ENCODE results near the gene ADGRD2. TPM values are rescaled to one million over a fixed set of nuclear protein-coding genes. Genes with fewer than 3 reads are reported as not detected.

ADGRD2 gene
- total and polyA plus RNA-seq, 2 of the 13 experiments (the other 11 are each of a cell fraction or from before 2014, with no cell fraction given), result not detected

- DNase-seq (ENCODE audit: low spot score), result no peak
- WGBS (ENCODE audit: low lambda C conversion rate), result 5% methylated on average over 4 of the region's 14 CpGs
- H2AFZ ChIP-seq (ENCODE audit: low read length), result no peak overlapping the region
These were observed 25.8 kb downstream of the ADGRD2 start for GRCh38 chr9:124475868-124476690.

GRCh38 chr9:124477211-124477647 is 27.0 kb downstream of the ADGRD2 start:
- intact Hi-C loops (cut with micrococcal nuclease; ENCODE audit: unreplicated experiment) (loop anchor here (5.0 kb wide), 1 partner anchor 60 kb away; no protein-coding TSS in a partner anchor), in situ Hi-C loops (cut with HindIII; ENCODE audit: extremely low pct_ligation_motif_present, low pct_unique_long_range_greater_than_20kb) (no loop called here)
- H4K20me1 ChIP-seq (ENCODE audit: insufficient read depth, low read length), result no peaks in the 10 kb centered on the region
- FAIRE-seq (no peak), ATAC-seq (no peak), DNase-seq (ENCODE audit: low spot score) (no peak)
- no TSS peak for BruUV-seq (replicated peaks)
- no peak overlapping the region for H3K9ac ChIP-seq (ENCODE audit: insufficient read depth, low read depth, low read length)
- H3K4me3 ChIP-seq (replicated peaks in 1 of 3; ENCODE audit: insufficient read depth in 1 of 3, low read depth in 2 of 3, low read length in 3 of 3), result peak overlapping the region in 1 of 3 experiments; percentile 23; a peak in 1 of 6 replicates
- TF ChIP-seq ZNF768 (CRISPR knock-in tag; IDR thresholded peaks at IDR 0.05) (peak; percentile 33; the same call in 1 of the 2 replicates), ZNF281 (CRISPR knock-in tag; IDR thresholded peaks at IDR 0.05; ENCODE audit: borderline replicate concordance) (0 out of 2 replicates have a peak, but pooled peaks have one; percentile 10), ZNF629 (CRISPR knock-in tag; conservative IDR thresholded peaks at IDR 0.05) (peak; percentile 82), ZBTB33 (CRISPR knock-in tag; IDR thresholded peaks at IDR 0.05) (peak; percentile 50; the same call in 1 of the 2 replicates), TERF1 (CRISPR knock-in tag; IDR thresholded peaks at IDR 0.05) (no peak), ZNF496 (CRISPR knock-in tag; IDR thresholded peaks at IDR 0.05; ENCODE audit: insufficient replicate concordance) (no peak), ZNF263 (CRISPR knock-in tag; IDR thresholded peaks at IDR 0.05) (peak; percentile 88)
- no peaks in the 10 kb centered on the region for H3K79me2 ChIP-seq (ENCODE audit: insufficient read depth, low read length)
- H3K36me3 ChIP-seq (replicated peaks in 1 of 2; ENCODE audit: control insufficient read depth in 1 of 2, insufficient read depth in 2 of 2, low read length in 2 of 2), result no peaks in the 10 kb centered on the region
- no peak overlapping the region for H3K27ac ChIP-seq (ENCODE audit: extremely low read length, insufficient read depth, low read length)
- ChIA-PET CTCF (ENCODE audit: low intra/inter-chr PET ratio, low total read pairs) (no interaction called here), POLR2A (no interaction called here)
- peak overlapping the region; percentile 47; the same call in 1 of the 2 replicates for H3K4me2 ChIP-seq (ENCODE audit: low read depth, low read length)
- no peak overlapping the region for H2AFZ ChIP-seq (ENCODE audit: low read length)
- H3K27me3 ChIP-seq (ENCODE audit: control insufficient read depth in 1 of 2, insufficient read depth in 2 of 2, low read length in 2 of 2), result peaks cover 4 to 60% of the 10 kb centered on the region in 2 experiments
- WGBS (ENCODE audit: low lambda C conversion rate), result 33% methylated on average over 3 of the region's 19 CpGs
- peaks cover 41% of the 10 kb centered on the region for H3K4me1 ChIP-seq (ENCODE audit: insufficient read depth, low read length)
- no peaks in the 10 kb centered on the region for H3K9me3 ChIP-seq (ENCODE audit: low read length)

More at GRCh38 chr9:124475868-124476690, 25.8 kb downstream of the ADGRD2 start:
- H3K4me2 ChIP-seq (ENCODE audit: low read depth, low read length), result no peak overlapping the region
- no peaks in the 10 kb centered on the region for H4K20me1 ChIP-seq (ENCODE audit: insufficient read depth, low read length)
- ATAC-seq (no peak), FAIRE-seq (no peak)
- CTCF ChIA-PET (ENCODE audit: low intra/inter-chr PET ratio, low total read pairs), result no interaction called here
- no peaks in the 10 kb centered on the region for H3K79me2 ChIP-seq (ENCODE audit: insufficient read depth, low read length)
- no peak overlapping the region for H3K27ac ChIP-seq (ENCODE audit: extremely low read length, insufficient read depth, low read length)
- no peak overlapping the region for H3K4me3 ChIP-seq (replicated peaks in 1 of 3; ENCODE audit: insufficient read depth in 1 of 3, low read depth in 2 of 3, low read length in 3 of 3)
- TF ChIP-seq ZNF768 (CRISPR knock-in tag; IDR thresholded peaks at IDR 0.05) (peak; percentile 89), ZNF749 (CRISPR knock-in tag; IDR thresholded peaks at IDR 0.05; ENCODE audit: borderline replicate concordance) (no peak)
- BruUV-seq (replicated peaks), result no TSS peak
- in situ Hi-C loops (cut with HindIII; ENCODE audit: extremely low pct_ligation_motif_present, low pct_unique_long_range_greater_than_20kb), result no loop called here
- no peaks in the 10 kb centered on the region for H3K36me3 ChIP-seq (replicated peaks in 1 of 2; ENCODE audit: control insufficient read depth in 1 of 2, insufficient read depth in 2 of 2, low read length in 2 of 2)
- H3K27me3 ChIP-seq (ENCODE audit: control insufficient read depth in 1 of 2, insufficient read depth in 2 of 2, low read length in 2 of 2), result peaks cover 9 to 71% of the 10 kb centered on the region in 2 experiments
- peaks cover 41% of the 10 kb centered on the region for H3K4me1 ChIP-seq (ENCODE audit: insufficient read depth, low read length)
- POLR2A ChIA-PET, result no interaction called here
- intact Hi-C loops (cut with micrococcal nuclease; ENCODE audit: unreplicated experiment), result loop anchor here (5.0 kb wide), 1 partner anchor 61 kb away; no protein-coding TSS in a partner anchor
- H3K9ac ChIP-seq (ENCODE audit: insufficient read depth, low read depth, low read length), result no peak overlapping the region
- H3K9me3 ChIP-seq (ENCODE audit: low read length), result no peaks in the 10 kb centered on the region

All from HepG2 (cell line).